ENCODE results near the gene MED26.

The MED26 gene

DNA sequence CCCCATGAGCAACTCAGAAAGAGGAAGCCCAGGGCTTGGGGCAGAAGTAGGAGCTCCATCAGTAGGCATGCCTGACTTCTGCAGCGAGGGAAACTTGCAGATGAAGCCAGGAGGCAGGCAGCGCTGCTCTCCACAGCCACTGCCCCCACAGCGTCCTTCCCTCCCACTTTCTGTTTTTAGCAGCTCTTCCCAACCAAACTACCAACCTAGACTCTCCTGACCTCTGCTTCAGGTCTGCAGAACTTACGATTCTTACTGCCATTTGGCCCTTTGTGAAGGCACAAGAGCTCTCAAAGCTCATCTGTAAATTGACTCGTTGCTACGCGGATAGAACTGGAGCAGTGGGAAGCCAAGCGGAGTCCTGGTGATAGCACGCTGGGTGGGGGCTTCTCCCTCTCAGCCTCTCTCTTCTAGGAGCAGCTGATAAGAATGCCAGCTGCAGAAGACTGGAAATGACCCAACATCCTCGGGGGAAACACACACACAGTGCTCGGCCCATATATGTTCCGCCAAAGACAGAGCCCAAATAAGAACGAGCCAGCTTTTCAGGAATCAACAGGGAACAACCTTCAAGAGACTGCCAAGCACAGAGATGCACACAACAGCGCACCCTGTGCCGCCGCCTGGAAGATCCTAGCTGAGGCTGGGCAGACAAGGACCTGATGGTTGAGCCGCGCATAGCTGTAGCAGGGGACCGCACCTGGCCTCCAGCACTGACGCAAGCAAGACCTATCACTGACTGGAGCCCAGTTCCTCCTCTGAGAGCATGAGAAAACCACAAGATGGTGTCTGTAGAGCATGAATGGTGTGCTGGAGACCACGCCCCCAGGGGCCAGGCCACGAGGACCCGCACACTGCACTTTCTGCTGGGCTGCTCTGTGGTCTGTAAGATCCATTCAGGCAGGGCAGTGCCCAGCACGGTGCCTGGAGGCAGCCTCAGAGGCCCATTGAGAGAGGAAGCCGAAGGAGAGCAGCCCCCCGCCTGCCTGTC is 39.9 kb downstream of the MED26 start:
- DNase-seq: peak; percentile 69 to 77

DNA sequence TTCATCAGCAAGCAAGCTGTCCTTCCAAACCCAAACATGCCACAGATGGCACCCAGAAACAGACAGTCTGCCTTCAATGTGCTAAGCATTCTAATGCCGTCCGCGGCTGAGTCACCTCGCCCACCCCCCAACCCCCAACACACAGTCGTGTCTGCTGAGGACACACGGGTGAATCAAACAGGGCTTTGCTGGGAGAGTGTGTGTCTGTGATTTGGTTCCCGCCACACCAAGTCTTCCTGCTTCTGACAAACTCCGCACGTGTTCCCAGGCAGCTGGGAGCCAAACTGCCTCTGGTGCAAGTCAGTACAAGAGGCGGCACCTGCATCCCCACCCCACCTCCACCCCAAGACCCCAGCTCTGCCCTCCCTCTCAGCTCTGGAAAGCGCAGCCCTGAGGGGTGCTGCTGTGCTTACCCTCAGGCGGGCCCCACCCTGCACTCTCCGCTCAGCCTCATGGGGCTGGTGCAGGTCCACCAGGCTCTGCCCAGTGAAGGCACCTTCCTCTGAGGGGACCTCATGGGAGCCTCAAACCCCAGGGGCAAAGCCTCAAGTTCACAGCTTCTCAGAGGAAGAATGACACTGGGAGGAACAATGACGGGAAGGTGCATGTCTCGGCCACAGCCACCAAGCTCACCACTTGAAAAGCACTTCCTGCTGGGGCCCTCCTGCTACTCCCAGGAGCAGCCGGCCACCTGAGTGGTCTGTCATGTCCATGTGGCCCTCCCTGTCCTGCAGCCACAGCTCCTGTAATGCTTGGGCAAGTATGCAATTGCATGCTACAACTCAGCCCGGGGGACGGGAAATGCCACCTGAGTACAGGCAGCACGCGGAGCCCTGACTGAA is 40.8 kb downstream of the MED26 start:
- peak; percentile 67 to 72 for DNase-seq

DNA sequence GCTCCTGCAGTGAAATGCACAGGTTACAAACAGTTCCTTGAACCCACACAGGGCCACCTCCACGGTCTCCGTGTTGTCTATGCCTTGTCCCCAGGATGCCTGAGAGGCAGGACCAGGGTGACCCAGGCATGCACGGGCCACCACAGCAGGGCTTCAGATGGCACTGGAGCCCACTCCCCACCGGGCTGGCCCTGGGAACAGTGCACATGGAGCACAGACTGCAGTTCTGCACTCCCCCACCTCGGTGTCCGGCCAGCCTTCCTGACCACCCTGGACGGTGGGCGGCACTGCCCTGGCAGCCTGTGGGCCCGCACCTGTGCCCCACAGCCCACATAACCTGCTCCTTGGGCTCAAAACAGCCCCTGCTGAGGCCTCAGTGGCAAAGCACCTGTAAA is 41.5 kb downstream of the MED26 start:
- no peak for DNase-seq

DNA sequence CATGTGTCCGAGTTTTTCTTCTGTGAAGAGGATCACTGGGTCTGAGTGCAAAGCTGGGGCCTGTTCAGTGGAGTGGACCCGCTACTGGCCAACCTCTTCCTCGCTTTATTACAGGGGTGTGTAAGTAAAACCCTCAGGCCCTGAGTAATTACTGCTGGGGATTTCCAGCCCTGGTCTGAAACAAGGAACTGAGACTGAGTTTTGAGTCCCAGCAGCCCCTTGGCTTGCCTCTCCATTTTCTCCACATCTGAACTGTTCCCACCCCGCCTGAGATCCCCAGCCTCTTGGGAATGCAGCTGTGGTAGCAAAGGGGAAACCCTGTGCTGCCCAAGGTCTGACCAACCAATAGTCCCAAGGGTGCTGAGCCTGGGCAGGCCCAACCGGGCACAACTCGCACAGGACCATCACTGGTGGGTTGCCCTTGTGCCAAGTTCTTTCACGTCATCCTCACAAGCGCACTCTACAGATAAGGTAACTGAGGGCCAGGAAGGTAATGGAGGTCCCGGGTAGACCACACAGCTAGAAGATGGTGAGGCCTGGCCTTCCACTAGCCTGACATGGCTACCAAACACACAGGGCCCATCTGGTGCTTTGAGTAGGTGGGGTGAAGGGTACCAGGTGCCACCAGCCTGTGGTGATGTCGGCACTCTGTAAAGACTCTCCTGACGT is 42.1 kb downstream of the MED26 start:
- DNase-seq: peak; percentile 60 to 65

DNA sequence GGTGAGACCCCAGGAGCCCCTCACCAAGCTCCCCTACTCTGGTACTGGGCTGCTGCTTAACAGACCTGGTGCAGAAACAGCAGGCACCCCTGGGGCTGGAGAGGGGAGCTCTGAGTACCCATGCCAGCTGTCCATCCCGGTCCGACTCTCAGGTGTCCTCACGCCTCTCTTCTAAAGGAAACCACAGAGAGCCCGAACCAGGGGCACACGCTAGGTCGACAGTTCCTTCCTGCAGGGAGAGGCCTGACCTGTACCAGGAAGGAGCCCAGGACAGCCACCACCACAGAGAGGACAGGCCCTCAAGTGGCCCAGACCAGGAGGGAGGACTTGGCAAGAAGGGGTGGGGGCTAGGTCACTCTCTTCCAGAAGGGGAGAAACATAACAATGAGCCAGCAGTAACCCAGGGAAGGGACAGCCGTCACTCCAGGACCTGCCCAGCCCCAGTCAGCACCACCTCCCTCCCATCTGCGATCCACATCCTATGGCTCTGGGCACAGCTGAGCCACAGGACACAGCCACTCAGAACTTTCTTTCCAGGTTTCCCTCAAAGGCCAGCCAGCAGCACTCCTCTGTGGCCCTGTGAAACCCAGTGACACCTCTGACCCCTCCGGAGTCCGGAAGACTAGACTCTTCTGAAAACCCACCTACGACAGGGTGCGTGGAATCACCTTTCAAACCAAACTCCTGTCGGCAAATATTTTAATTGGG is 42.8 kb downstream of the MED26 start:
- peak; percentile 36 to 42 for DNase-seq

DNA sequence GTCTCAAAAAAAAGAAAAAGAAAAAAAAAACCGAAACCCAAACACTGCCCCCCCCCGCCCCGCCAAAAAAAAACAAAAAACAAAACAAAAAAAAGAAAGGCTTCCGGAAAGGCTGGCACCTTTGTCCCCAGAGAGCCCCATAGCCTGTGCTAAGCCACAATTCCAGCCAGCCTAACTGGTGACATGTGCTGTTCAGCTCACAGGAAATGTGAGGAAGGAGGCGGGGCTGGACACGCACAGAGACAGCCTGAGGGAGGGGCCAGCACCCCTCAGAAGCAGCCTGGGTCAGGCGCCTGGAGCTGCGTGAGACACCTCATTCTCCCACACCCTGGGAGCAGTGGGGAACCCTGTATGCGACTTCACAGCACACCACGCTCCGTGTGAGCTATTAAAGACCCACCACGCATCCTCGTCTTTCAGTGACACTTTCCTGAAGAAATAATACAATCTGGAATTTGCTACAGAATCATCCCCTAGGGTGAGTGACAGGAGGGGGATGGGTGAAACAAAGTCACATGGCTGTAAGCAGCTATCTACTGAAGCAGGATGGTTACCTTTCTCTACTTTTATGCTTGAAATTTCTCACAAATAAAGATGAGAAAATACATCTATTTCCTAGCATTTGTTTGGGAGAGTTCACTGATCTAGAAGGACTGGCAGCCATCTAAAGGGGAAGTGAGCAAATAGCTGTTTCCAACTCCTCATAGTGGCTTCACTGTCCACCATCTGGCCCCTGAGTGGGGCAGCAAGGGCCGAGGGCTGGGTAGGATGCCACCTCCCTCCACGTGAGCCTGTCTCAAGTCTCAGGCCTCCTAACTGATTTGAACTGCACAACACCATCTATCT is 43.5 kb downstream of the MED26 start:
- DNase-seq: peak; percentile 89 to 91

DNA sequence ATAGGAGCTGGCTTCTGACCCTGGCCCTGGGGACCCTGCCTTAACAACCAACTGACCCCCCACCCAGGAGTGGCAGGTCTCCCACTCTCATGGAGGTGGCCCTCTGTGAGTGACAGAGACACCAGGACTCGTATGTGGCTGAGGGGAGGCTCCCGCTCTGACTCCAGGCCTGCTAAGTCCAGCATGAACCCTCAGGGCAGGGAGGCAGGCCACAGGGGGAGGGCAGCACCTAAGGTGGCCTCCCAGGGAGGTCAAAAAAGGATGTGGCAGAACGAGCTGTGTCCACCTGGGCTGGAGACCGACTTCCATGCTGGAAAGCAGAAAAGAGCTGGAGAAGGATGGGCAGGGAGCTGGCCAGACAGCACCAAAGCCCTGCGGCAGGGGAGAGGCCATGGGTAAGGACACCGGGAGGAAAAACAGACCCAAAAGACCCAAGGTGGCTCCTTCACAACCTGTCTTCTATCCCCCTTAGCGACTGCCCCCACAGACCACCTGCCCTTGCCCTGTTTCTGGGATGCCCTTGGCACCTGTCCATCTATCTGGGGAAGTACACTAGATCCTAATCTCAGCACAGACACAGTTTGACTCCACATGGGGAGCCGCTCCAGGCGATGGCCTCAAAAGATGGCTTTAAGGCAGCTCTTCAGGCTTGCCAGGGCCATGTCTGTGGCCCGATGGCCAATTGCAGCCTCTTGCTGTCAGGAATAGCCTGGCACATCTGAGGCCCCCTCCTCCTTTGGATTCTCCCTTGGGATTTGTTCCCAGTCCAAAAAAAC is 45.3 kb downstream of the MED26 start:
- no peak for DNase-seq

DNA sequence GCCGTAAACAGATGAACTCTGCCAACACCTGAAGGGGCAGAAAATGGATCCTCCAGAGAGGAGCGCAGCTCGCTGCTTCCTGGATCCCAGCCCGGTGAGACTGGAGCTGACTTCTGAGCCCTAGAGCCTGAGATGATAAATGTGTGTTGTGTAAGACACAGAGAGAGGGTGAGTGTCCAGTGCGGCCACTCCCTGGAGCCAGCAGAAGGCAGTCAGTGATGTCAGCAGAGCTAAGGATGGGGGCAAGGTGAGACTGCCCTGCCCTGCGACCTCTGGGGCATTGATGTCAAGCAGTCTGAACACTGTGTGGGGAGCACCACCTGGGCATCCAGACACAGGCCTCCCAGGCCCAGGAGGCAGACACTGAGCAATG is 46.0 kb downstream of the MED26 start:
- DNase-seq: no peak

DNA sequence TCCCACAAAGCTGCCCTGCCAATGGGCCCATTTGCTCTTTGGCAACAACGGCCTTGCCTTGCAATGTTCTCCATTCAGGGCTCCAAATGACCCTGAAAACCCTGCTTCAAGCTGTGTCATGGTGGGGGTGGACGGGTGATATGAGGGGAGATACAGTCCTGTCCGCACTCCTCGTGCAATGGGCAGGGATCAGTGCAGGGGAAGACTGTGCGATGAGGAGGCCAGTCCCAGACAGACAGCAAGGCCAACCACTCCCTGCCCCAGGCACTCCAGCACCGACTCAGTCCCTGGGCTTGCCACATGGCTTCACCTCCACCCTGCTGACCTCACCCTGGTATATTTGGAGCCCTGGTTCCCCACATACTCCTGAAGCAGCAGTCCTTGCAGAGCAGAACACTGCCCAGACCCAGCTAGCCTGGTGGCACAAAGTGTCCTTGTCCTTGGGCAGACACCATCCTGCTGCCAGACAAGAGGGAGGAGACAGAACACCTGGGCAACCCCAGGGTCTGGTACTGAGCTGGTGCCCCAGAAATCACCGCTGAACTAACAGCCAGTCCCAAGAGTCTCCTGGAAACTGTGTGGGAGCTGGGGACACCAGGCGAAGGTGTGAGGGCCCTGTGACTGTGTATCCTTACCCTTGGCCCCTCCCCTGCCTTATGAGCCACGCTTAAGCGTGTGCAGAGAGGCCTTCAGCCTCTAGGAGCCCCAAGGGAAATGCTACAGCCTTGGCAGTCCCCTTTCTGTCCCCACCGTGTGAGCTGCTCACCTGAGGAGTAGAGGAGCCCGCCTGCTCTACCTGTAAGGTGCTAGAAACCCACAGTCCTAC is 46.6 kb downstream of the MED26 start:
- DNase-seq: no peak

DNA sequence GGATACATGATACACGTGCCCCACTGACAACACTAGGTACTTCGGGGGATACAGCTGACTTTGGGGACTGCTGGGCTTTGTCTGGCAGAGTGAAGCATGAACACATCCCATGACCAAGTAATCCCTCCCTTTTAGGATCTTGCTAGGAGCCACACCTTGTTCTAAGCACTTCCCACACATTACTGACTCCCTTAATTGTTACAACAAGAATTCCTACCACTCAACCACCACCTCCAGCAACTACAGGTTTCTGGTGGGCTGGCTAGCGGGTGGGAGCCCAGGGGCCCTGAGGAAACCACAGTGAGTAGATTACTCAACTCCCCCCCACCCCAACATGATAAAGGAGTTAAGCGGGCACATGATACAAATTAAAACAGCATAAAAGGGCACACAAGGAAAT is 48.6 kb downstream of the MED26 start:
- DNase-seq: no peak

DNA sequence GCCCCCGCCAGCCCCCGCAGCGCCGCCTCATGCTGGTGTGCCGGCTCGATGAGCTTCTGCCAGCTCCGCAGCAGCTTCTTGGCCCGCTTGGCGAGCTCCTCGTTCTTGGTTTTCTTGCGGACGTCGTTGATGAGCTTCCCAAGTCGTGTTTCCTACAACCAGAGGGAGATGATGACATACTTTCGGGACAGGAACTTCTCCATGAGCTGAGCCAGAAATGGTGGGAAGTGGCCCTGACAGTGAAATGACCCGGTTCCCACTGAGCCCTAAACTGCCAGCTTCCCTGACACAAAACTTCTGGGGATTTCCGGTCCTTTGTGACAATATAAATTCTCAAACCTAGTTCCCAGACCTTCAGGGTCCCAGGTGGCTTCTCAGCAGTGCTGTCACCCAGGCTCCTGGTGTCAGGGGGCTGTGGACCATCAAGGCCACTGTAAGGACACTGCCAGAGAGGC is 50.4 kb downstream of the MED26 start:
- no peak for DNase-seq

DNA sequence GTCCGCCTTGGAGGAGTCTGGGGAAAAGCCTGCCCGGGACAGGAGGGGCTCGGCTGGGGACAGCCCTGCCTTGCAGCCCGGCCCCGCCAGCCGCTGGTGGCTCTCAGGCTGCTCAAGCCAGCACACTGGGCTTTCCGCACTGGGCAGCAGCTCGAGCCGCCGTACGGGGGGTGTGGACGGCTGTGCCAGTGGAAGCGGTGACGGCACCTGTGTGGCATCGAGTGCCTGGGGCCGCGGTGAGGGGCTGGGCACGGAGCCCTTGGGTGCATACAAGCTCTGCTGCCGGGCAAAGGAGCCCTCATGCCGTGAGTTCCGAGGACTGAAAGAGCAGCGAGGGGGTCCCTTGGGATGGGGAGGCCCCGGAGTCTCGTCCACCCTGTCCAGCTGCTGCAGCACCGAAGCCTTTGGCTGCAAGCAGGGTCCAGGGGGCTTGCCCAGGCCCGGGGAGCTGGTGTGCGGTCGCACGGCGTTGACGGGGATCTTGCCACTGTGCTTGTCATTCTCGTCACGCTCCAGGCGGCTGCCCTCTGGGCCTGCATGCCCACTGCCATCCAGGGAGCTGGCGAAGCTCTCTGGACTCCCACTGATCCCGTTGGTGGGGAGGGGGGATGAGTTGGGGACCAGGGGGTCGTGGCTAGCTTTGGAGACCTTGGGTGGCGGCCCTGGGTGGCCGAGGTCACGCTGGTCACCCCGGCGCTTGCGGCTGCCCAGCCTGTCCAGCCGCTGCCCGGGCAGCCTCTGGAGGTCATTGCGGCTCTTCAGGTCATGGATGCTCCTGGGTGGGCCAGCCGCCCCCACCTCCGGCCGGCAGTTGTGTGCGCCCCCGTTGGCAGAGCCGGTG is 51.1 kb downstream of the MED26 start:
- no peak for DNase-seq

DNA sequence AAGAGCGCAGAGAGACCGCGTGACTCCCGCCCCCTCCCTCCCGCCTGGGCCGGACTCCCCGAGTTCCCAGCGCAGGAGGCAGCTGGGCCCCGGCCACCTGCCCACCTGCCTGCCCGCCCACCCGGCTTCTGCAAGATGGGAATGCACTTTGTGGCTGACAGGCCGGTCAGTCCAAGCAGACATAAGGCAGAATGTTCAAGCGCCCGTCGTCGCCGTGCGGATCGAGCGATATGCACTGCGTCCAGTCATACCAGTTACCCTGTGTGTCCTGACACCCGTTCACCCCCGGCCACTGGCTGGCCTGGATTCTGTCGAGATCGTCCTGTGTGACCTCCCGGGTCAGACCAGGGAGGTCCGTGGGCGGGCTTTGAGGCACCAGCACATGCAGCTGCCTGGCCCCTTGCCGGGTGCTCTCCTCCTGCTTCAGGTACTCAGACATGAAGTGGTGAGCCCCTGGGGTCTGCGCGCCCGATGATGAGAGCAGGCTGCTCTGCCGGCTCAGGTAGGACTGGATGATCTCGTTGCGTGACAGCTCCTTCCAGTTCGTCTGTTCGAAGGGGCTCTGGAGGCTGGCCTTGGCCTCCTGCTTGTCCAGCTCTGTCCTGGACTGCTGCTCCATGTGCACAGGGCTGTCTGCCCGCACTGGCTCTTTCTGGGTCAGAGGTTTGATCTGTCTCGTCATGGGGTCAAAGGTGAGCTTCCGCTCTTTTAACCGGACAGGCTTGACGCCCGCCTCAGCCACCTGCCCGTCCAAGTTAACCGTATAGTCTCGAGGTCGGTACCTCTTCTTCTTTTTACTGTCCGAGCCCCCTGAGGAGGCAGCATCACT is 51.9 kb downstream of the MED26 start:
- DNase-seq: no peak

DNA sequence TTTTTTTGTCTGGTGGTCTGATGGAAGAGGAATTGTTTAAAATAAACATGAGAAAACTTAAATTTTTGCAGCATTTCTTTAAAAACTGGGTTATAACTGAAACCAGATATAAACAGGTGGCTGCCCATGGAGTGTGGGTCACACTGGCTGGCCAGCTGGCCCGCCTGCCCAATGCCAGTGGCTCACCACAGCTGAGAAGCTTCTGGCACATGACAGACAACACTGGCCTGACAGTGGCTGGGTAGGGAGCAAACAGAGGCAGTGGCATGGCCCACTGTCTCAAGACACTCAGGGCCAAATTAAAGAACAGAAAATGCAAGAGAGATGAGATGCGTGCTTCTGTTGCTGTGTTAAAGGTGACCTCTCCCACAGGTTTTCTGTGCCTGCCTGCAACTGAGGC is 52.7 kb downstream of the MED26 start:
- no peak for DNase-seq

DNA sequence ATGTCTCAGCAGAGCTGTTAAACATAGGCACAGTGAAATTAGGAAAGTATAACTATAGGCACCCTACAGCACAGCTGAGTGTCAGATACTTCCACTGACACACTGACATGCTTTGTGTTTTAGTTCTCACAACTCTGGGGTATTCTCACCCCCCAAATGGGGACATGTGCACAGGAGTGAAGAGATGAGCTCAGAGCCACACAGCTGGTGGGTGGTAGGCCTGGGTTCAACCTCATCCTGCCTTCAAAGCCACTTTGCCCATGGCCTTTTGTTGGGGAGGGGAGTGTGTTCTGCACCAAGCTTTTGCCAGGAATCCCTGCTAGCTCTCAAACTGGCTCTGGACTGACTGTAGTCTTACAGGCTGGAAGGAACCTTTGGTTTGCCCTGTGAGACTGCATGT is 54.1 kb downstream of the MED26 start:
- DNase-seq: no peak

DNA sequence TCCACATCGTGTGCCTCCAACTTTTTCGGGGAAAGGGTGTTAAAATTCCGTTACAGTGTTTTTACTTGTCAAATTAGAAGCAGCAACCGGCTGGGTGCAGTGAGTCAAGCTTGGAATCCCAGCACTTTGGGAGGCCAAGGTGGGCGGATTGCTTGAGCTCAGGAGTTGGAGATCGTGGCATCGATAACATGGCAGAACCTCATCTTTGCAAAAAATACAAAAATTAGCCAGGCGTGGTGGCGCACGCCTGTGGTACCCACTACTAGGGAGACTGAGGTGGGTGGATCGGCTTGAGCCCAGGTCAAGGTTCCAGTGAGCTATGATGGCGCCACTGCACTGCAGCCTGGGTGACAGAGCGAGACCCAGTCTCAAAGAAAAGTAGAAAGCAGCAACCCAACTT is 54.7 kb downstream of the MED26 start:
- DNase-seq: no peak

DNA sequence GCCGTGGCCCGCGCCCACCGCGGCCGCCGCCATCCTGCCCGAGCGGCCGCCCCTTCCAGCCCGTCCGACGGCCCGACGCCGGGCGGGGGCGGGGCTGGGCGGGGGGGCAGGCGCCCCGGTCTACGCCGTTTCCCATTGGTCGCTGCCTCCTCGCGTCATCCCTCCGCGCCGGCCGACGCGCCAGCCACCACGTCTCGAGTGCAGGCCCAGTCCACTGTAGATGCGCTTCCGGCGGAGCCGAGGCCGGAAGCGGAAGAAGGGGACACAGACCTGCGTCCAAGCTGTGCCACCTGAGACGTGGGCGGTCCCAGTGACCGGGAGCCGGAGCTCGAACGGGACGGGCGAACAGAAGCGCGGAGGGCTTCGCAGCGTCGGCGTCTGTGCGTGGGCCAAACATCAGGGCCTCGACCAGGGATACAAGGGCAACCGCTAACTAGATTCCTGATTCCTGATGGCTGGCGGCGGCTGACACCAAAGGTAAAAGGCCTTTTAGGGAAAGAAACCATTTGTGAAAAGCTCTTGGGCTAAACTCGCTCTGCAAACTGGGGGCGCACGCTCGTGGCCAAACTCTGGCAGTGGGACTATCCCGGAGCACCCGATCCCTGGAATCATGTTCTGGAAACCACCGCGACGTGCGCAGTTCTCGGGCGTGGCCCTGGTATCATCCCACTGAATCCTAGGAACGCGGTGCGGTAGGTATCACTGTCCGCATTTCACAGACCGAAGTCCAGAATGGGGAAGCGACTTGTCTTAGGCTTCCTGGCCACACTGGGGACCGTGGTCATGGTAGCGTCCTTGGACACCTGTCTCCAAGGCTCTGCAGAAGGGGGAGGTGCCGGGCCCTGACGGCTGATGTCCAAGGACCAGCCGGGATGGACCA is 55.4 kb downstream of the MED26 start, which contains the start of gene SLC35E1:
SLC35E1 (minus strand) TSS at position 84 of the 880 bp plus-strand sequence; CDS start at position 33, 51 bp downstream.
- peak; percentile 93 to 95 for DNase-seq

Measured in activated T-cell treated with anti-CD3 and anti-CD28 coated beads, Interleukin-2, amount 50 U/mL, for 48 hours (primary cell).